Endothelial cell of umbilical vein (primary cell): ENCODE results near the gene CRTC1.

Experiments used
- CTCF ChIP-seq, 2 donors: IDR thresholded peaks; 1 replicate in 1 of 2; 2 replicates in 1 of 2; pipeline ENCODE4 v1.5.1; 2011; ENCODE audit warnings: low read length in 2 of 2, mild to moderate bottlenecking in 2 of 2, moderate library complexity in 2 of 2, control low read depth in 1 of 2, inconsistent platforms in 1 of 2, low read depth in 1 of 2; ENCODE audit not compliant: insufficient read depth in 1 of 2; ENCODE audit errors: extremely low read depth in 1 of 2
- POLR2AphosphoS5 ChIP-seq: IDR thresholded peaks from 2 replicates; pipeline ENCODE4 v1.6.1; 2012; ENCODE audit warnings: low read depth, mild to moderate bottlenecking, control low read depth, low read length, moderate library complexity; ENCODE audit not compliant: insufficient read depth

DNA sequence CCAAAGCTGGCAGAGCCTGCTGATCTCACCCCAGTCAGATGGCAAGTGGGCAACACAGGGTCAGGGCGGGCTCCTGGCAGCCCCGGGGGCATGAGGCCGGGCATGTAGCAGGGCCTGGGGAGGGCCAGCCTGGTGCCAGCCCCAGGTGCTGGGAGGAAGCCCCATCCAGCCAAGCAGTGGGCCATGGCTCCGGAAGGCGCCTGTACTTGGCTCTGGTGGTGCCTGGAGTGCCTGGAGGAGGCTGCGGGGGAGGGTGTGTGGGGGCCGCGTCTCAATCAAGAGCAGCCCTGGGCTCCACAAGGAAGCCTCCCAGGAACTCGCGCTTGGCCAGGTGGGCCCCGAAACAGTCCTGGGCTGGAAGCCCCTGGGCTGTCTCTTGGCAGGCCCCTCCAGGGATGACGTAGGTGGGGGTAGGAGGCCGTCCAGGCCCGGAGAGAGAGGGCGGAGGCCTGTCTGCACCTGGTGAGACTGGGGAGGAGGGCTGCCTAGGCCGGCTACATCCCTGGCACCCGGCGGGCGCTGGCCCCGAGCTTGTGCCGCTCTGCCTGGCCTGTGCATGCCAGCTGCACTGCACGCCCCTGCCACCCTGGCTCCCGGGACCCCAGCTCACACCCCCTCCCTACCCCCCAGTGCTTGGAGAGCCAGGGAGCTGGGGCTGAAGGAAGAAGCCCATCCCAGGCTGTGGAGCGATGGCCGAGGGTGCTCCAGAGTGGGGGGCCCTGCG, 61.7 kb downstream of the CRTC1 start:
- no peak for TF ChIP-seq CTCF (IDR thresholded peaks at IDR 0.05; ENCODE audit: extremely low read depth in 1 of 2, insufficient read depth in 1 of 2, low read depth in 1 of 2, low read length in 2 of 2)
- TF ChIP-seq POLR2AphosphoS5, result no peak
